Chondrocyte (in vitro differentiated cells): ENCODE measurements around the gene ACVR2A. TPM values are rescaled to one million over a fixed set of nuclear protein-coding genes. Genes with fewer than 3 reads are reported as not detected.

Experiments used
- DNase-seq: peaks from one replicate; pipeline ENCODE4 v3.0.0; 2021; ENCODE audit warnings: mixed read lengths, low spot score
- H3K27ac Mint-ChIP-seq: one replicate; pipeline ENCODE4 v1.8.0; 2021; ENCODE audit warnings: mild to moderate bottlenecking, moderate library complexity, mixed read lengths; ENCODE audit not compliant: unreplicated experiment
- H3K27me3 Mint-ChIP-seq: 2 replicates; pipeline ENCODE4 v1.8.0; 2021; ENCODE audit warnings: low read depth, mixed read lengths
- H3K36me3 Mint-ChIP-seq: 2 replicates; pipeline ENCODE4 v1.8.0; 2021; ENCODE audit warnings: low read depth, mixed read lengths
- H3K4me1 Mint-ChIP-seq: 2 replicates; pipeline ENCODE4 v1.8.0; 2021; ENCODE audit warnings: low read depth, mild to moderate bottlenecking, mixed read lengths
- H3K4me3 Mint-ChIP-seq: one replicate; pipeline ENCODE4 v1.8.0; 2021; ENCODE audit warnings: mild to moderate bottlenecking, moderate library complexity, mixed read lengths; ENCODE audit not compliant: unreplicated experiment
- H3K9me3 Mint-ChIP-seq: 2 replicates; pipeline ENCODE4 v1.8.0; 2021; ENCODE audit warnings: low read depth, mixed read lengths
- long read RNA-seq: library from polyadenylated mRNA; stranded (forward); transcript quantifications from one replicate; pipeline ENCODE4 v2.0.0, GENCODE V29; 2021
- total RNA-seq: library from RNA; stranded (reverse); gene quantifications from 3 replicates; pipeline ENCODE4 v1.2.1, GENCODE V29; 2021
- TF ChIP-seq, protein P1 (sequence below): fragments of 200-600 bp; sonication (generic); IDR thresholded peaks from 2 replicates; pipeline ENCODE4 v1.5.0; 2021; ENCODE audit warnings: antibody characterized with exemption, mild to moderate bottlenecking, moderate library complexity

The ACVR2A gene
- total RNA-seq = 10.2 to 12.3 TPM (median 12.3 TPM) in 3 replicates
- long read RNA-seq, partial matches to known transcripts = 0 of 2 reads
- long read RNA-seq, other reads (novel, unspliced or antisense) = 2 of 2 reads

GRCh38 chr2:147844697-147845410, at the start of gene ACVR2A:
Gene ACVR2A (plus strand): TSS chr2:147845029. CDS start chr2:147845153, 124 bp downstream.
- Mint-ChIP-seq H3K9me3 (no peaks in the 10 kb centered on the region), H3K36me3 (no peaks in the 10 kb centered on the region), H3K4me3 (peak within 1 kb of the TSS; percentile 98), H3K27me3 (no peaks in the 10 kb centered on the region), H3K4me1 (peaks cover 42% of the 10 kb centered on the region), H3K27ac (peak within 1 kb of the TSS; percentile 98)
- no peak for DNase-seq
- TF ChIP-seq, protein P1, sequence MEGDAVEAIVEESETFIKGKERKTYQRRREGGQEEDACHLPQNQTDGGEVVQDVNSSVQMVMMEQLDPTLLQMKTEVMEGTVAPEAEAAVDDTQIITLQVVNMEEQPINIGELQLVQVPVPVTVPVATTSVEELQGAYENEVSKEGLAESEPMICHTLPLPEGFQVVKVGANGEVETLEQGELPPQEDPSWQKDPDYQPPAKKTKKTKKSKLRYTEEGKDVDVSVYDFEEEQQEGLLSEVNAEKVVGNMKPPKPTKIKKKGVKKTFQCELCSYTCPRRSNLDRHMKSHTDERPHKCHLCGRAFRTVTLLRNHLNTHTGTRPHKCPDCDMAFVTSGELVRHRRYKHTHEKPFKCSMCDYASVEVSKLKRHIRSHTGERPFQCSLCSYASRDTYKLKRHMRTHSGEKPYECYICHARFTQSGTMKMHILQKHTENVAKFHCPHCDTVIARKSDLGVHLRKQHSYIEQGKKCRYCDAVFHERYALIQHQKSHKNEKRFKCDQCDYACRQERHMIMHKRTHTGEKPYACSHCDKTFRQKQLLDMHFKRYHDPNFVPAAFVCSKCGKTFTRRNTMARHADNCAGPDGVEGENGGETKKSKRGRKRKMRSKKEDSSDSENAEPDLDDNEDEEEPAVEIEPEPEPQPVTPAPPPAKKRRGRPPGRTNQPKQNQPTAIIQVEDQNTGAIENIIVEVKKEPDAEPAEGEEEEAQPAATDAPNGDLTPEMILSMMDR = no peak

- no peaks in the 10 kb centered on the region for H3K9me3 Mint-ChIP-seq
- H3K27me3 Mint-ChIP-seq = no peaks in the 10 kb centered on the region
- no peaks in the 10 kb centered on the region for H3K36me3 Mint-ChIP-seq
- H3K4me1 Mint-ChIP-seq = peaks cover 6% of the 10 kb centered on the region
- DNase-seq = no peak
- H3K27ac Mint-ChIP-seq = no peak overlapping the region
- H3K4me3 Mint-ChIP-seq = no peak overlapping the region
- TF ChIP-seq, protein P1 = no peak
Measured at GRCh38 chr2:147800316-147800715, 44.5 kb upstream of the ACVR2A start.

GRCh38 chr2:147806846-147807245, 38.0 kb upstream of the ACVR2A start:
- TF ChIP-seq, protein P1 = no peak
- Mint-ChIP-seq H3K27me3 (no peaks in the 10 kb centered on the region), H3K36me3 (no peaks in the 10 kb centered on the region), H3K27ac (no peak overlapping the region), H3K4me1 (no peaks in the 10 kb centered on the region), H3K4me3 (no peak overlapping the region), H3K9me3 (no peaks in the 10 kb centered on the region)
- no peak for DNase-seq

GRCh38 chr2:147808520-147808919, 36.3 kb upstream of the ACVR2A start:
- Mint-ChIP-seq H3K36me3 (no peaks in the 10 kb centered on the region), H3K4me3 (no peak overlapping the region), H3K27ac (no peak overlapping the region)

More at GRCh38 chr2:147808520-147808919, 36.3 kb upstream of the ACVR2A start:
- no peaks in the 10 kb centered on the region for H3K4me1 Mint-ChIP-seq
- DNase-seq = no peak
- no peaks in the 10 kb centered on the region for H3K27me3 Mint-ChIP-seq
- TF ChIP-seq, protein P1 = no peak
- H3K9me3 Mint-ChIP-seq = no peaks in the 10 kb centered on the region
